ENCODE measurements around the gene ESYT1.

The ESYT1 gene

GRCh38 chr12:56143870-56144269 lies 15.8 kb downstream of the ESYT1 start:
- no peak overlapping the region for H2BK12ac ChIP-seq (ENCODE audit: low read length in 2 of 2)
- no peak overlapping the region for H2AFZ ChIP-seq (ENCODE audit: low read depth, low read length)
- H3K36me3 ChIP-seq (ENCODE audit: control insufficient read depth in 1 of 2, insufficient read depth in 2 of 2, low read depth in 1 of 2, low read length in 2 of 2), result peaks cover 47 to 61% of the 10 kb centered on the region in 2 experiments
- H3K23ac ChIP-seq (ENCODE audit: low read length in 2 of 2), result no peak overlapping the region
- no peak overlapping the region for H2BK120ac ChIP-seq (ENCODE audit: low read depth, low read length)
- peaks cover 2% of the 10 kb centered on the region for H3K79me1 ChIP-seq (replicated peaks; ENCODE audit: low read length, poor library complexity, severe bottlenecking)
- no peak overlapping the region for H3K4me2 ChIP-seq (ENCODE audit: low read length, poor library complexity, severe bottlenecking)
- WGBS, result 96% methylated on average over 8 of the region's 8 CpGs
- H4K91ac ChIP-seq (ENCODE audit: low read length), result no peak overlapping the region
- H3K14ac ChIP-seq (ENCODE audit: low read length in 2 of 2), result no peak overlapping the region
- no peak overlapping the region for H3K4me3 ChIP-seq (ENCODE audit: insufficient read depth in 1 of 2, low read depth in 1 of 2, low read length in 2 of 2)
- H4K8ac ChIP-seq (ENCODE audit: low read length), result no peak overlapping the region
- H3K4ac ChIP-seq (ENCODE audit: low read depth in 1 of 2, low read length in 2 of 2), result no peak overlapping the region
- H2BK5ac ChIP-seq (ENCODE audit: low read depth, low read length, poor library complexity, severe bottlenecking), result no peak overlapping the region
- no peak overlapping the region for H2BK15ac ChIP-seq (ENCODE audit: low read depth, poor library complexity, severe bottlenecking)
- H3K9ac ChIP-seq (ENCODE audit: low read length), result no peak overlapping the region
- no peaks in the 10 kb centered on the region for H3K27me3 ChIP-seq (ENCODE audit: control insufficient read depth in 1 of 2, insufficient read depth in 1 of 2, low read length in 2 of 2)
- no peak for DNase-seq
- H2AK5ac ChIP-seq (ENCODE audit: low read length, severe bottlenecking), result no peak overlapping the region
- H3K27ac ChIP-seq (ENCODE audit: low read length, poor library complexity, severe bottlenecking), result no peak overlapping the region
- H3K9me3 ChIP-seq (ENCODE audit: control insufficient read depth, low read length), result no peaks in the 10 kb centered on the region
- H3K4me1 ChIP-seq (ENCODE audit: control insufficient read depth, insufficient read depth, low read depth, low read length), result no peaks in the 10 kb centered on the region
- H3K18ac ChIP-seq (ENCODE audit: low read depth in 1 of 2, low read length in 2 of 2), result no peak overlapping the region

- Histone ChIP-seq H3K18ac (ENCODE audit: low read depth in 1 of 2, low read length in 2 of 2) (no peak overlapping the region), H2BK12ac (ENCODE audit: low read length in 2 of 2) (no peak overlapping the region), H3K9me3 (ENCODE audit: control insufficient read depth, low read length) (no peaks in the 10 kb centered on the region), H3K27me3 (ENCODE audit: control insufficient read depth in 1 of 2, insufficient read depth in 1 of 2, low read length in 2 of 2) (no peaks in the 10 kb centered on the region), H3K27ac (ENCODE audit: low read length, poor library complexity, severe bottlenecking) (no peak overlapping the region), H4K8ac (ENCODE audit: low read length) (no peak overlapping the region), H3K23ac (ENCODE audit: low read length in 2 of 2) (no peak overlapping the region), H3K4me1 (ENCODE audit: control insufficient read depth, insufficient read depth, low read depth, low read length) (no peaks in the 10 kb centered on the region), H3K4me3 (ENCODE audit: insufficient read depth in 1 of 2, low read depth in 1 of 2, low read length in 2 of 2) (no peak overlapping the region), H2BK5ac (ENCODE audit: low read depth, low read length, poor library complexity, severe bottlenecking) (no peak overlapping the region), H3K4ac (ENCODE audit: low read depth in 1 of 2, low read length in 2 of 2) (no peak overlapping the region), H3K36me3 (ENCODE audit: control insufficient read depth in 1 of 2, insufficient read depth in 2 of 2, low read depth in 1 of 2, low read length in 2 of 2) (peaks cover 36 to 48% of the 10 kb centered on the region in 2 experiments), H3K4me2 (ENCODE audit: low read length, poor library complexity, severe bottlenecking) (no peak overlapping the region), H2AK5ac (ENCODE audit: low read length, severe bottlenecking) (no peak overlapping the region), H4K91ac (ENCODE audit: low read length) (no peak overlapping the region), H2BK15ac (ENCODE audit: low read depth, poor library complexity, severe bottlenecking) (no peak overlapping the region), H3K9ac (ENCODE audit: low read length) (no peak overlapping the region), H2BK120ac (ENCODE audit: low read depth, low read length) (no peak overlapping the region), H2AFZ (ENCODE audit: low read depth, low read length) (no peak overlapping the region), H3K79me1 (replicated peaks; ENCODE audit: low read length, poor library complexity, severe bottlenecking) (peaks cover 2% of the 10 kb centered on the region), H3K14ac (ENCODE audit: low read length in 2 of 2) (no peak overlapping the region)
- 94% methylated on average over 3 of the region's 3 CpGs for WGBS
- no peak for DNase-seq
These were observed 17.1 kb downstream of the ESYT1 start for GRCh38 chr12:56145217-56145616.

GRCh38 chr12:56146492-56147460 lies 18.7 kb downstream of the ESYT1 start:
- Histone ChIP-seq H3K79me1 (replicated peaks; ENCODE audit: low read length, poor library complexity, severe bottlenecking) (no peaks in the 10 kb centered on the region), H3K4me3 (ENCODE audit: insufficient read depth in 1 of 2, low read depth in 1 of 2, low read length in 2 of 2) (no peak overlapping the region), H3K9ac (ENCODE audit: low read length) (no peak overlapping the region), H3K18ac (ENCODE audit: low read depth in 1 of 2, low read length in 2 of 2) (no peak overlapping the region), H3K36me3 (ENCODE audit: control insufficient read depth in 1 of 2, insufficient read depth in 2 of 2, low read depth in 1 of 2, low read length in 2 of 2) (peaks cover 29 to 35% of the 10 kb centered on the region in 2 experiments), H3K4me2 (ENCODE audit: low read length, poor library complexity, severe bottlenecking) (no peak overlapping the region), H3K4me1 (ENCODE audit: control insufficient read depth, insufficient read depth, low read depth, low read length) (peaks cover 2% of the 10 kb centered on the region), H3K27me3 (ENCODE audit: control insufficient read depth in 1 of 2, insufficient read depth in 1 of 2, low read length in 2 of 2) (no peaks in the 10 kb centered on the region), H3K9me3 (ENCODE audit: control insufficient read depth, low read length) (no peaks in the 10 kb centered on the region), H4K91ac (ENCODE audit: low read length) (no peak overlapping the region), H3K4ac (ENCODE audit: low read depth in 1 of 2, low read length in 2 of 2) (no peak overlapping the region), H4K8ac (ENCODE audit: low read length) (no peak overlapping the region), H2BK12ac (ENCODE audit: low read length in 2 of 2) (no peak overlapping the region), H3K27ac (ENCODE audit: low read length, poor library complexity, severe bottlenecking) (no peak overlapping the region), H3K23ac (ENCODE audit: low read length in 2 of 2) (no peak overlapping the region), H2AK5ac (ENCODE audit: low read length, severe bottlenecking) (no peak overlapping the region), H2AFZ (ENCODE audit: low read depth, low read length) (no peak overlapping the region), H2BK120ac (ENCODE audit: low read depth, low read length) (no peak overlapping the region), H2BK5ac (ENCODE audit: low read depth, low read length, poor library complexity, severe bottlenecking) (no peak overlapping the region), H2BK15ac (ENCODE audit: low read depth, poor library complexity, severe bottlenecking) (no peak overlapping the region), H3K14ac (ENCODE audit: low read length in 2 of 2) (no peak overlapping the region)
- no peak for DNase-seq
- WGBS, result 89% methylated on average over 10 of the region's 13 CpGs

GRCh38 chr12:56150563-56150962 lies 22.5 kb downstream of the ESYT1 start:
- WGBS, result 88% methylated on average over 2 of the region's 3 CpGs
- H3K79me1 ChIP-seq (replicated peaks; ENCODE audit: low read length, poor library complexity, severe bottlenecking), result peaks cover 17% of the 10 kb centered on the region
- H2AK5ac ChIP-seq (ENCODE audit: low read length, severe bottlenecking), result no peak overlapping the region
- H3K4me1 ChIP-seq (ENCODE audit: control insufficient read depth, insufficient read depth, low read depth, low read length), result peaks cover 13% of the 10 kb centered on the region
- peaks cover 11 to 15% of the 10 kb centered on the region in 2 experiments for H3K36me3 ChIP-seq (ENCODE audit: control insufficient read depth in 1 of 2, insufficient read depth in 2 of 2, low read depth in 1 of 2, low read length in 2 of 2)
- no peak overlapping the region for H3K4ac ChIP-seq (ENCODE audit: low read depth in 1 of 2, low read length in 2 of 2)
- H4K91ac ChIP-seq (ENCODE audit: low read length), result no peak overlapping the region
- H3K4me2 ChIP-seq (ENCODE audit: low read length, poor library complexity, severe bottlenecking), result no peak overlapping the region
- no peak overlapping the region for H2BK120ac ChIP-seq (ENCODE audit: low read depth, low read length)
- H2BK5ac ChIP-seq (ENCODE audit: low read depth, low read length, poor library complexity, severe bottlenecking), result no peak overlapping the region
- H3K14ac ChIP-seq (ENCODE audit: low read length in 2 of 2), result no peak overlapping the region
- H3K9me3 ChIP-seq (ENCODE audit: control insufficient read depth, low read length), result no peaks in the 10 kb centered on the region
- no peak overlapping the region for H3K23ac ChIP-seq (ENCODE audit: low read length in 2 of 2)
- no peaks in the 10 kb centered on the region for H3K27me3 ChIP-seq (ENCODE audit: control insufficient read depth in 1 of 2, insufficient read depth in 1 of 2, low read length in 2 of 2)
- no peak overlapping the region for H3K18ac ChIP-seq (ENCODE audit: low read depth in 1 of 2, low read length in 2 of 2)
- no peak overlapping the region for H4K8ac ChIP-seq (ENCODE audit: low read length)
- no peak overlapping the region for H2BK12ac ChIP-seq (ENCODE audit: low read length in 2 of 2)
- no peak overlapping the region for H3K4me3 ChIP-seq (ENCODE audit: insufficient read depth in 1 of 2, low read depth in 1 of 2, low read length in 2 of 2)
- H3K27ac ChIP-seq (ENCODE audit: low read length, poor library complexity, severe bottlenecking), result no peak overlapping the region
- peak; percentile 50 for DNase-seq
- no peak overlapping the region for H2AFZ ChIP-seq (ENCODE audit: low read depth, low read length)
- H3K9ac ChIP-seq (ENCODE audit: low read length), result no peak overlapping the region
- H2BK15ac ChIP-seq (ENCODE audit: low read depth, poor library complexity, severe bottlenecking), result no peak overlapping the region
